HG02943 (cell line): ENCODE measurements around the gene CIDEC.

Source experiments
- ATAC-seq: cut with Tn5 transposase; IDR thresholded peaks from one replicate; pipeline ENCODE4 v1.9.1; 2021; ENCODE audit warnings: mild to moderate bottlenecking, low read depth, moderate library complexity; ENCODE audit not compliant: unreplicated experiment

Gene CIDEC, protein sequence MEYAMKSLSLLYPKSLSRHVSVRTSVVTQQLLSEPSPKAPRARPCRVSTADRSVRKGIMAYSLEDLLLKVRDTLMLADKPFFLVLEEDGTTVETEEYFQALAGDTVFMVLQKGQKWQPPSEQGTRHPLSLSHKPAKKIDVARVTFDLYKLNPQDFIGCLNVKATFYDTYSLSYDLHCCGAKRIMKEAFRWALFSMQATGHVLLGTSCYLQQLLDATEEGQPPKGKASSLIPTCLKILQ

DNA sequence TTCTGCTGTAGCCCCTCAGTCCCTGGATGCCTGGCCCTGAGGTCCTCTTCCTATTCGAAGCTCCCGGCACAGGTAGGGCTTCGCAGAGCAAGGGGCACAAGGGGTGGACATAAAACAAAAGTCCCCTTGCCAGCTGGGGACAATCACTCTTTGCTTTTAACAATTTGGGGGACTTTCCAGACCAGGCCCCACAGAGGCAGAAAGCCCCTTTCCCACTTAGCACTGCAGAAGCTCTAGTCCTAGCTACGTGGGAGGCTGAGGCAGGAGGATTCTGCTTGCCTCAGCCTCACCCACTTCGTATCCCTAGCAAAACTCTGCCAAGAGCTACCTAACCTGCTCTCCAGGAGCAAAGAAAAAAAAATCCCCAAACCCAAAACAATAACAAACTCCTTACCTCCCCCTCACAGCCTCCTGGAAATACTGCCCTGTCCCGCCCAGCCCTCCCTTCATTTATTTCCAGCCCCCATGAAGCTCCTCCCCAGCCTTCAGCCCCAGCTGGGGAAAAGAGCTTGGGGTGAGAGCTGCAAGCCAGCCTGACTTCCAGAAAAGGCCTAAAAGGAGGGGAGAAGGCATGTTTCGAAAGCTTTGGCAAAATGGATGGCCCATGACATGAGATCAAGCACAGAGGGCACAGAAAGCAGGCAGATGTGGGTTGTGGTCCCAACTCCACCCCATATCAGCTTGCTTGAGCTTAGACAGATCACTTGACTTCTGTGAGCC lies at the start of gene CIDEC:
CIDEC (minus strand) TSS at position 424 of the 720 bp plus-strand sequence. CDS start 1,767 bp downstream, outside the sequence.
- ATAC-seq: no peak

DNA sequence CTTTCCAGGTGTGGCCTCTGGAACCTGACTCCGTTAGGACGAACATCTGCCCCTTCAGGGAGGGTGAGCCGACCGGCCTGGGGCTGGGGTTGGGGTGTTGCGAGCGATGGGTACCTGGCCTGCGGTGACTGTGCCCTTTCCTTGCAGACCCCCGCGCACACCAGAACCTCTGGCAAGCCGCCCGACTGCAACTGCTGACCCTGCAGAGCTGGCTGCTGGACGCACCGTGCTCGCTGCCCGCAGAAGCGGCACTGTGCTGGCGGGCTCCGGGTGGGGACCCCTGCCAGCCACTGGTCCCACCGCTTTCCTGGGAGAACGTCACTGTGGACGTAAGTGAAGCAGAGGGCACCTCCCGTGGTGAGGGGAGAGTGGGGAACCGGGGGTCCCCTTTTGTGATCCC lies 48.1 kb upstream of the CIDEC start:
- no peak for ATAC-seq

DNA sequence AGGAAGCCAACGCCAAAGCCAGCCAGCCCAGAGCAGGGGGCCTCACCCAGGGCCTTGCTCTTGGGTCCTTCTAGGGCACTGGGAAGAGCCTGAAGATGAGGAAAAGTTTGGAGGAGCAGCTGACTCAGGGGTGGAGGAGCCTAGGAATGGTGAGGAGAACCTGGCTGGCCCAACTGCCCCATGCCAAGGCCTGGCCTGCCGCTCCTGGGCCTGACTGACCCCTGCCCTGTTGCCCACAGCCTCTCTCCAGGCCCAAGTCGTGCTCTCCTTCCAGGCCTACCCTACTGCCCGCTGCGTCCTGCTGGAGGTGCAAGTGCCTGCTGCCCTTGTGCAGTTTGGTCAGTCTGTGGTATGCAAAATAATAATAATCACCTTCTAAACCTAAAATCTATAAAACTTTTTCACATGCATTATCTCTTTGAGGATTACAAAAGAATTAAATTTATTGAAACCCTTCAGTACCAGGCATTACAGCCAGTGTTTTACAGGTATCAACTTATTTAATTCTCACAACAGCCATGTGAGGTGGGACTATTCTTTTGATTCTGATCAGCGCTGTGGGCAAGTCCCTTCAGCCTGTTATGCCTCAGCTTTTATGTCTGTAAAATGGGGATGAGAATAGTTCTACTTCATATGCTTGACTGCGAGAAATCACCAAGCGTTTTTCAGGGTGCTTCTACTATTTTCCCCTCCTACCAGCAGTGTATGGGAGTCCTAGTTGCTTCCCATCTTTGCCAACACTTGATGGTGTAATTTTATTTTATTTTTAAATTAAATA lies 38.4 kb upstream of the CIDEC start:
- no peak for ATAC-seq

DNA sequence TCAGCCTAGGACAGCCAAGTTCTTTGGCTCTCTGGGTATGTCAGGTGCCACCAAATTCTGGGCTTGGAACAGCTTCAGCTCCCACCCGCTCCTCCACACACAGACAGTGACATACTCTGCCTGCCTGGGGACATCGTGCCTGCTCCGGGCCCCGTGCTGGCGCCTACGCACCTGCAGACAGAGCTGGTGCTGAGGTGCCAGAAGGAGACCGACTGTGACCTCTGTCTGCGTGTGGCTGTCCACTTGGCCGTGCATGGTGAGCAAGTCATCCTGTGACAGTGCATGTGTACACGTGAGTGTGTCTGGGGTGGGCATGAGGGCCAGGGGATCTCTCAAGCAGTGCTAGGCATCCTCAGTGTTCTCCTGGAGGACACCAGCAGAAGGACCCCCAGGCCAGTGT lies 37.8 kb upstream of the CIDEC start:
- no peak for ATAC-seq

DNA sequence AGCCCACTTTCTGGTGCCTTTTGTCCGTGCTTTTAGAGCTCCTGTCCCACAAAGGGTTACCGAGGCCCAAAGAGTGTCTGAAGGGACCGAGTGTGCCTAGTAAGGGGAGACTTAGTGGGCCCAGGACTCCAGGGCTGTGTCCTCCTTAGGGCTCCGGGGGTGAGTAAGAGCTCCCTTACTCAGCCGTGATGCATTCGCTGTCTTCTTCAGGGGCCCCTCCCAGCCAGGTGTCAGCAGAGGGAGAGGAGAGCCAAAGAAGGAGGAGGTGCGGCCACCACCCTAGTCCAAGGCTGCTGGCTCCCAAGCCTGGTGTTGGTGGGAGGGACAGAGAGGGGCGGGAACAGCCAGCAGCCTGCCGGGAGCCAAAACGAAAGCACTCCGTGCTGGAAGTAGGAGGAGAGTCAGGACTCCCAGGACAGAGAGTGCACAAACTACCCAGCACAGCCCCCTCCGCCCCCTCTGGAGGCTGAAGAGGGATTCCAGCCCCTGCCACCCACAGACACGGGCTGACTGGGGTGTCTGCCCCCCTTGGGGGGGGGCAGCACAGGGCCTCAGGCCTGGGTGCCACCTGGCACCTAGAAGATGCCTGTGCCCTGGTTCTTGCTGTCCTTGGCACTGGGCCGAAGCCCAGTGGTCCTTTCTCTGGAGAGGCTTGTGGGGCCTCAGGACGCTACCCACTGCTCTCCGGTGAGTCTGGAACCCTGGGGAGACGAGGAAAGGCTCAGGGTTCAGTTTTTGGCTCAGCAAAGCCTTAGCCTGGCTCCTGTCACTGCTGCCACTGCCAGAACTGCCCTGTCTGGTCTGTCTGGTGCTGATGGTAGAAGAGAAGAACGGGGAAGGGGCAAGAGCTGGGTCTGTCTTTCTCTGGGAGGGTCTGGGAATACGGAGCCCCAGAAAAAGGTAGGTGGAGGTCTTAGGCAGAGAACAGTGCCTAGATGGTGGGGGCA lies 37.0 kb upstream of the CIDEC start, which contains the start of gene IL17RC:
IL17RC (plus strand) TSS at position 365 of the 947 bp plus-strand sequence; CDS start at position 583, 218 bp downstream.
- ATAC-seq: no peak

DNA sequence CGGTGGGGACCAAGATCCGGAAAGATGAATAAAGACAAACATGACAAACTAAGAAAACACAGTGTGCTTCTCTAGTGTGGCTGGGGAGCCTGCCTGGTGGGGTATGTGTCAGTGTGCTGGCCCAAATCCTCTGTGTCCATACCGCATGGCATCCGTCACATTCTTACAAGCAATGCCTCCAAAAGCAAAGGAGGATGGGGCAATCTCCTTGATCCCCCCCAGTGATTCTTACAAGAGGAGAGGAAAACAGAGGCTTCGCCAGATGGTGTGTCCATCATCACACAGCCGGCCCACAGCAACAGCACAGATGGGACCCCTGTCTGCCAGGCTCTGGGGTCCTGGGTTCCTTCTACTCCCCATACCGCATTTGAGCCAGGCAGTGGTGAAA lies 36.3 kb upstream of the CIDEC start:
- ATAC-seq: no peak

DNA sequence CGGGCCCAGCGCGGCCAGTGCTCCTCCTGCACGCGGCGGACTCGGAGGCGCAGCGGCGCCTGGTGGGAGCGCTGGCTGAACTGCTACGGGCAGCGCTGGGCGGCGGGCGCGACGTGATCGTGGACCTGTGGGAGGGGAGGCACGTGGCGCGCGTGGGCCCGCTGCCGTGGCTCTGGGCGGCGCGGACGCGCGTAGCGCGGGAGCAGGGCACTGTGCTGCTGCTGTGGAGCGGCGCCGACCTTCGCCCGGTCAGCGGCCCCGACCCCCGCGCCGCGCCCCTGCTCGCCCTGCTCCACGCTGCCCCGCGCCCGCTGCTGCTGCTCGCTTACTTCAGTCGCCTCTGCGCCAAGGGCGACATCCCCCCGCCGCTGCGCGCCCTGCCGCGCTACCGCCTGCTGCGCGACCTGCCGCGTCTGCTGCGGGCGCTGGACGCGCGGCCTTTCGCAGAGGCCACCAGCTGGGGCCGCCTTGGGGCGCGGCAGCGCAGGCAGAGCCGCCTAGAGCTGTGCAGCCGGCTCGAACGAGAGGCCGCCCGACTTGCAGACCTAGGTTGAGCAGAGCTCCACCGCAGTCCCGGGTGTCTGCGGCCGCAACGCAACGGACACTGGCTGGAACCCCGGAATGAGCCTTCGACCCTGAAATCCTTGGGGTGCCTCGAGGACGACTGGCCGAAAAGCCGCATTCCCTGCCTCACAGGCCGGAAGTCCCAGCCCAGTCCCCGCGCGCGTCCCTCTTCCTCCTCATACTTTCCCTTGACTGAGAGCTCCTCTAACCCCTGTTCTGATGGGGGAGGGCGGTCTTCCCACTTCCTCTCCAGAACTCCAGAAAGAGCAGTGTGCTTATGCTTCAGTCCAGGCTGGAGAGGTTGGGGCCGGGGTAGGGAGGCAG lies 35.4 kb upstream of the CIDEC start:
- ATAC-seq: no peak

DNA sequence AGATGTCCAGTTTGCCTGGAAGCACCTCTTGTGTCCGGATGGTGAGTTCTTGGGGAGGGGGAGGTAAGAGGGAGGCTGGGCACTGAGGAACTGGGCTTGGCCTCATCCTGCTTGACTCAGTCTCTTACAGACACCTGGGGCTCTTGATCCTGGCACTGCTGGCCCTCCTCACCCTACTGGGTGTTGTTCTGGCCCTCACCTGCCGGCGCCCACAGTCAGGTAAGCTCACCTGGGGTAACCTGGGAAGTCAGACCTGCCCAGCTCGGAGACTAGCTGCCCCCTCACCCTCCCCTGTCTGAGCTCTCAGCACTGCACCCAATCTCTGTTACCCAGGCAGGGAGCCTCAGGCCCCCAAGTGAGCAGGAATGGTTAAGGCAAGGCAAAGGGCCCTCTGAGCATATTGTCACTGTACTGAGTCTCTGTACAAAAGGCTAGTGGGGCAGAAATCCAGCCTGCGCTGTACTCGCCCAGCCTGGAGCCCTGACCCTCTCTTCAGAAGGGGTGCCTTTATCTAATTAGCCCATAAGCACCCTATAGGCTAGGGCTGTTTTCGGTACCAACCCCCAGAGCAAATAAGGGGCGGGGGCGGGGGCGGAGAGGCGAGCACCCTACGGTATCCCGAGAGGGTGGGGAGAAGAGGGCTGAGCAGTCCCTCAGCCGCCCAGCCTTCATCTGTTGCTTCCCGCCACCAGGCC lies 34.7 kb upstream of the CIDEC start:
- no peak for ATAC-seq

DNA sequence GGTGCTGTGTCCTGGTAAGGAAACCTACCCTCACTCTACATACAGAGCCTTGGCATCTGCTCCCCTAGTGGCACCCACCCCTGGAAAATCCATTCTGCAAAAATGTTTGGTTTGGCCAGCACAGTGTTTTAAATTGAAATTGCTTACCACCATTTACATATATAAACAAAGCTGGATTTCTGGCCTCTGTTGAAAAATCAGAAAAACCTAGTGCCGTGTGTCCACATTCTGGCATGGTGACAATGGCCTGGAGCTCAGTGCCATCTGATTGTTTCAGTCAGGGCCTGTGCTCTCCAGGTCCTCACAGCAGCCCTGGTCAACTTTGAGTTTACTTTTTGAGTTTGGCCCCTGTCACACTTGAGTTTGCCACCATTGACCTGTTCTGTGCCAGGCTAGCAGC lies 34.0 kb upstream of the CIDEC start:
- ATAC-seq: no peak

DNA sequence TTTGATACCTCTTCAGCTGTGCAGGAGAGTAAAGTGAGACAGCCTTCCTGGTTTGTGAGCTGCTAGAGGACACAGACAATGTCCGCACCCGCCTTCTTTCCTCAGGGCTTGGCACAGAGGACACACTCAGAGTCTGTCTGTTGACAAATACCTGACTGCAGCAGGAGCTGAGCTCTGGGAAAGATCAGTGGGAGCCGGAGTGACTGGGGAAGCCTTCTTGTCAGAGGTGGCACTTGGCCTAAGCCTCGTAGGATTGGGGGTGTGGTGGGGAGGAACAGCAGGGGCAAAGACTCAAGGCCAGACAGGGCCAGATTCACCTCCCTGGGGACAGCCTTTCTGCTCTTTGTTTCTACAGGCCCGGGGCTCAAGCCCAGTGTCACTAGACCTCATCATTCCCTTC lies 33.5 kb upstream of the CIDEC start:
- no peak for ATAC-seq

DNA sequence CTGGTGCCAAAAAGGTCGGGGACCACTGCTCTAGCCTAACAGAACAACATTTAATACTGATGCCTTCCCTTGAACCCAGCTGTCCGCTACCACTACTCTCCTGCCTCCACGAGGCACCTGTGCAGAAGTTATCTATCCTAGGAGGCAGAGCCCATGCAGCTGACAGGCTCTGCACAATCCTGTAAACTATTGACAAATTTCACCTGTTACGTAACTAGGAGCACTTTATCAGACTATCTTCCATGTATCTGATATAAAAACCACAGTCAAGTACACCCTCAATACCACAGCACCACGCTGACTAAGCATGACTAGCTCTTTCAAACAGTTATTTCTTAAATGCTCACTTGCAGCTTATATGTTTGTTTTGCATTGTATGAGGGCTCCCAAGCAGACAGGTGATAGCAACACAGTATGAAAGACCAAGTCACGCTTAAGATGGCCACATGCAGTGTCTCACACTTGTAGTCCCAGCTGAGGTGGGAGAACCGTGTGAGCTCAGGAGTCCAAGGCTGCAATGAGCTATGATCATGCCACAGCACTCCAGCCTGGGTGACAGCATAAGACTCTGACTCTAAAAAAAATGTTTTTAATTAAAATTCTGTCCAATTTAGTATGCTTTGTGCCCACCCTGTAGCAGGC lies 32.4 kb upstream of the CIDEC start:
- ATAC-seq: no peak

DNA sequence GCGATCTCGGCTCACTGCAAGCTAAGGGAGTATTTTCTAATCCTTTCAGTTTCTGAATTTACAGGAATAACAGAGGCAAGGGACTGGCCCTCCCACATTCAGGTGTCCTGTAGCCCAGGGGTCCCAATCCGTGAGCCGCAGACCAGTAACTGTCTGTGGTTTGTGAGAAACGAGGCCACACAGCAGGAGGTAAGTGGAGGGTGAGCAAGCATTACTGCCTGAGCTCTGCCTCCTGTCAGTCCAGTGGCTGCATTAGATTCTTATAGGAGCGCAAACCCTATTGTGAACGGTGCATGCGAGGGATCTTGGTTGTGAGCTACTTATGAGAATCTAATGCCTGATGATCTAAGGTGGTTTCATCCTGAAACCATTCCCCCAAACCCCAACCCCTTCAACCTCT lies 31.8 kb upstream of the CIDEC start:
- ATAC-seq: no peak

DNA sequence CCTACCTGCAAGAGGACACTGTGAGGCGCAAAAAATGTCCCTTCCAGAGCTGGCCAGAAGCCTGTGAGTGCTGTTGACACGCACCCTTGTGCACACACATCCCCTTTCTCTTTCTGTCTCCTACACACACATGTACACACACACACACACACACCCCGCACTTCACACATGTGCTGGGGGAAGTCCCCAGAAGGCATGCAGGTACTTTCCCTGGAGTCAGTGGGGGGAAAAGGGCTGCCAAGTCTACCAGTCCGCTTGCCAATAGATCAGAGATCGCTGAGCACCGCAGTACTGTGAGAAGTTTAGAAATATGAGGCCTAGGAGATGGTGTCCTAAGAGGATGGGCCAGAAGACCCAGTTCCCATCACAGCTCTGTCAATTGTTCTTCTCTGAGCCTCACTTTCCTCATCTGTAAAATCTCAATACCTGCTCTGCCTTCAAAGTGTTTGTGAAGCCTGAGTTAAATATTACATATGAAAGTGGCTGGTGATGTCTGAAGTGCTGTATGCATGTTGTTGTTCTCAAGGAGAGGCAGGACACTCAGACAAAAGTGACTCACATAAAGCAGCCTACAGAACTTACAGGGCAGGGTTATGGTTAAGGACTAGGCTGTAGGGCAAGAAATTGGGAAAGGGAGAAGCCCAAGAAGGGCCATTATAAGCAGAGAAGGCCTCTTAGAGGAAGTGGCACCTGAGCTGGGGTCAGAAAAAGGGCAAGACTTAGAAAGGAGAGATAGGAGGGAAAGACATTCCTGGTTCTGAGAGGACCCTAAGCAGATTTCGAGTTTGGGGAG lies 29.4 kb upstream of the CIDEC start:
- no peak for ATAC-seq

DNA sequence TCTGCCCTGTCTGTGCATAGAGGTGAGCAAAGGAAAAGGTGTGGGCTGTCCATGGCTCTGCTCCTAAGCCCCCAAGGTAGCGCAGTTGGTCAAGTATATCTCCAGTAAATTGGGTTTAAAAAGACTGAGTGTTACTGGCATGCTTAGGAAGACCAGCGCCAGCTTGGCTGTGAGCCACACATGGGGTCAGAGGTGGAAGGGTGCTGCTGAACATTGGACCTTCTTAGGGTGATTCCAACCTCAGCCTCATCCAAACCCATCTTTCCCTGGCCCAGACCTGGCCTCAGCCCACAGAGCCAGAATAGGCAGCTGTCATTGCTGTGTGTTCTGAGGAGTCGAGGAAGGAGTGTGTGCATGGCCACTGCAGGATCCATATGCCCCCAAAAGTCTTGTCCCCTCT lies 28.2 kb upstream of the CIDEC start:
- no peak for ATAC-seq

DNA sequence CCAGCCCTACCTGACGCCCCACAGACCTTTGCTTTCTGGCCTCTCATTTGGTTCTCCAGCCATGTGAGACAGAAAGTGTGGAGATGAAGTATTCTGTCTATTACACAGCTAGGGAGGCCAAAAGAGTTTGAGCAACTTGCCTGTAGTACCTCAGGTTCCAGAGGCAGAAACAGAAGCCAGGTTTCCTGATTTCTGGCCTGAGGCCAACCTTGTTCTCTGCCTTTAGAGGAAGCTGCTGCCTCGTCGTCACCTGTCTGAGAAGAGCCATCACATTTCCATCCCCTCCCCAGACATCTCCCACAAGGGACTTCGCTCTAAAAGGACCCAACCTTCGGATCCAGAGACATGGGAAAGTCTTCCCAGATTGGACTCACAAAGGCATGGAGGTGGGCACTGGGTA lies 26.4 kb upstream of the CIDEC start:
- ATAC-seq: no peak

DNA sequence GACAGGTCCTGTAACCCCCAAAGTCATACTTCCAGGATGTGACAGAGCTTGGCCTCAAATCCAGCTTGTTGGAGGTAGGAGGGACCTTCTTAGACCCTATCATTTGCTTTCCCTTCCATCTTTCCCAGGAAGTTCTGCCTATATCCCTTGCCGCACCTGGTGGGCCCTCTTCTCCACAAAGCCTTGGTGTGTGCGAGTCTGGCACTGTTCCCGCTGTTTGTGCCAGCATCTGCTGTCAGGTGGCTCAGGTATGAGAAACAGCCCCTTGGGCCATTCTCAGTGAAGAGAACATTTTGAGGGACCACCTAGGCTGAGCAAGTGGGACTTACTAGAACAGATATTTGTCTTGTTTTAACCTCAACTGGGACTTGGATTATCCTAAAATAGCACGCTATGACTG lies 23.9 kb upstream of the CIDEC start:
- ATAC-seq: no peak

DNA sequence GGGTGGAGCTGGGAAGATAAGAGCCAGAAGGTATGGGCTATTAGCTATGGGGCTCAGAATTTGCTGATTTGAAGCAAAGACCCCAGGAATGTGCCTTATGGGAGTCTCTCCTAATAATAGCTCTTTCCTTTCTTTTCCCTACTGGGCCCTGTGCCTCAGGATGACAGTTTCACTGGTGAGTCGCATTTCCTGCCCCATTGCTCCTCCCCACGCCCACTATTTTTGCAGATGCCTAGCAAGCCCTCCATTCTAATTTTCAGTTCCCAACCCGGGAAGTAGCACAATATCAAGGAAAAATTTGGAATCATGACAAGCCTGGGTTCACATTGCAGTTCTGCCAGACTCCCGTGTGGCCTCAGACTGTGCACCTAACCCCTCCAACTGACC lies 23.2 kb upstream of the CIDEC start:
- ATAC-seq: no peak
